SH-SY5Y (cell line): Measurements from ENCODE around the gene TNFRSF6B.

Source experiments
- GATA2 ChIP-seq: IDR thresholded peaks from 2 replicates; pipeline ENCODE4 v1.6.1; 2011; ENCODE audit warnings: mild to moderate bottlenecking, low read depth, low read length
- GATA3 ChIP-seq: IDR thresholded peaks from 2 replicates; pipeline ENCODE4 v1.6.1; 2011; ENCODE audit warnings: low read depth, mild to moderate bottlenecking, low read length, moderate library complexity

The TNFRSF6B gene

GRCh38 chr20:63687419-63688178 is 8.9 kb upstream of the TNFRSF6B start:
- no peak for TF ChIP-seq GATA3
- TF ChIP-seq GATA2 = no peak

GRCh38 chr20:63688228-63689045 is 8.0 kb upstream of the TNFRSF6B start:
- TF ChIP-seq GATA2 = no peak
- no peak for TF ChIP-seq GATA3

GRCh38 chr20:63689046-63690002 is 7.1 kb upstream of the TNFRSF6B start:
- TF ChIP-seq GATA3 (no peak), GATA2 (no peak)

- TF ChIP-seq GATA3 (no peak), GATA2 (no peak)
Measured at GRCh38 chr20:63690003-63690897, 6.2 kb upstream of the TNFRSF6B start.

- TF ChIP-seq GATA3 (no peak), GATA2 (no peak)
Measured at GRCh38 chr20:63690898-63691710, 5.3 kb upstream of the TNFRSF6B start.

- TF ChIP-seq GATA2 = no peak
- TF ChIP-seq GATA3 = no peak
Measured at GRCh38 chr20:63691711-63692435, 4.6 kb upstream of the TNFRSF6B start.

- no peak for TF ChIP-seq GATA2
- no peak for TF ChIP-seq GATA3
Measured at GRCh38 chr20:63692436-63693082, 3.9 kb upstream of the TNFRSF6B start.

GRCh38 chr20:63693083-63693732 is 3.2 kb upstream of the TNFRSF6B start:
- TF ChIP-seq GATA3 (no peak), GATA2 (no peak)

GRCh38 chr20:63693733-63694583 is 2.5 kb upstream of the TNFRSF6B start:
- no peak for TF ChIP-seq GATA2
- no peak for TF ChIP-seq GATA3

GRCh38 chr20:63694584-63695423 is 1.6 kb upstream of the TNFRSF6B start:
- TF ChIP-seq GATA3 (no peak), GATA2 (no peak)
